Neural progenitor cell (in vitro differentiated cells): ENCODE results near the gene COX20. TPM values are rescaled to one million over a fixed set of nuclear protein-coding genes. Genes with fewer than 3 reads are reported as not detected.
A peak's percentile ranks its signal among the peaks of the same experiment; 100 is the strongest.

Experiments used
- DNase-seq: peaks from one replicate; pipeline ENCODE4 v3.0.0-alpha.2; 2016; ENCODE audit warnings: low spot score
- H2AFZ ChIP-seq: fragments of 200-600 bp; sonication (generic); replicated peaks from 2 replicates; pipeline ENCODE4 v1.6.1; 2016; ENCODE audit warnings: antibody characterized with exemption
- H3F3A ChIP-seq: fragments of 200-600 bp; sonication (generic); 2 replicates; pipeline ENCODE4 v1.6.1; 2016; ENCODE audit warnings: antibody characterized with exemption, low read depth
- H3K27ac ChIP-seq: fragments of 200-600 bp; sonication (generic); 2 replicates; pipeline ENCODE4 v1.5.1; 2016; ENCODE audit warnings: mild to moderate bottlenecking
- H3K27me3 ChIP-seq: fragments of 200-600 bp; sonication (generic); 2 replicates; pipeline ENCODE4 v1.6.1; 2016; ENCODE audit warnings: mild to moderate bottlenecking, moderate library complexity
- H3K36me3 ChIP-seq: fragments of 200-600 bp; sonication (generic); 2 replicates; pipeline ENCODE4 v1.5.1; 2016
- H3K4me1 ChIP-seq: fragments of 200-600 bp; sonication (generic); 2 replicates; pipeline ENCODE4 v1.6.1; 2016; ENCODE audit warnings: mixed run types
- H3K4me2 ChIP-seq: fragments of 200-600 bp; sonication (generic); 2 replicates; pipeline ENCODE4 v1.6.1; 2016
- H3K4me3 ChIP-seq: fragments of 200-600 bp; sonication (generic); 2 replicates; pipeline ENCODE4 v1.5.1; 2016
- H3K79me2 ChIP-seq: fragments of 200-600 bp; sonication (generic); 2 replicates; pipeline ENCODE4 v1.6.1; 2016; ENCODE audit warnings: low read depth
- H3K9ac ChIP-seq: fragments of 200-600 bp; sonication (generic); 2 replicates; pipeline ENCODE4 v1.6.1; 2016
- H3K9me3 ChIP-seq: fragments of 200-600 bp; sonication (generic); 2 replicates; pipeline ENCODE4 v1.5.1; 2016; ENCODE audit warnings: low read depth
- H4K20me1 ChIP-seq: fragments of 200-600 bp; sonication (generic); 2 replicates; pipeline ENCODE4 v1.6.1; 2016; ENCODE audit warnings: low read depth
- H3K27ac Mint-ChIP-seq: 3 replicates; pipeline ENCODE4 v1.8.0; 2021; ENCODE audit warnings: mixed read lengths
- H3K27me3 Mint-ChIP-seq: 2 replicates; pipeline ENCODE4 v1.8.0; 2022; ENCODE audit warnings: low read depth, mild to moderate bottlenecking, inconsistent platforms, moderate library complexity, mixed read lengths; ENCODE audit not compliant: insufficient read depth
- H3K36me3 Mint-ChIP-seq: 3 replicates; pipeline ENCODE4 v1.8.0; 2021; ENCODE audit warnings: mixed read lengths
- H3K4me1 Mint-ChIP-seq: 3 replicates; pipeline ENCODE4 v1.8.0; 2021; ENCODE audit warnings: mixed read lengths
- H3K4me3 Mint-ChIP-seq: 3 replicates; pipeline ENCODE4 v1.8.0; 2021; ENCODE audit warnings: mild to moderate bottlenecking, moderate library complexity, mixed read lengths
- H3K9me3 Mint-ChIP-seq: 3 replicates; pipeline ENCODE4 v1.8.0; 2020; ENCODE audit warnings: mixed read lengths
- EZH2 ChIP-seq: fragments of 200-600 bp; sonication (generic); IDR thresholded peaks from 2 replicates; pipeline ENCODE4 v1.6.1; 2017; ENCODE audit warnings: antibody characterized with exemption, mild to moderate bottlenecking, moderate library complexity
- EZH2phosphoT487 ChIP-seq: fragments of 200-600 bp; sonication (generic); IDR thresholded peaks from 2 replicates; pipeline ENCODE4 v1.6.1; 2017; ENCODE audit warnings: antibody characterized with exemption
- total RNA-seq: library from RNA; depleted of rRNA; stranded (reverse); fragments of >200 nt; gene quantifications from 2 replicates; pipeline ENCODE4 v1.2.3, GENCODE V29; 2015; ENCODE audit warnings: low replicate concordance
- TF ChIP-seq, protein P1 (sequence below): fragments of 200-600 bp; sonication (generic); IDR thresholded peaks from 2 replicates; pipeline ENCODE4 v1.5.1; 2017; ENCODE audit warnings: antibody characterized with exemption, mild to moderate bottlenecking

Gene COX20
- total RNA-seq, 1 donor from 2014 or later: 81.6 TPM

DNA sequence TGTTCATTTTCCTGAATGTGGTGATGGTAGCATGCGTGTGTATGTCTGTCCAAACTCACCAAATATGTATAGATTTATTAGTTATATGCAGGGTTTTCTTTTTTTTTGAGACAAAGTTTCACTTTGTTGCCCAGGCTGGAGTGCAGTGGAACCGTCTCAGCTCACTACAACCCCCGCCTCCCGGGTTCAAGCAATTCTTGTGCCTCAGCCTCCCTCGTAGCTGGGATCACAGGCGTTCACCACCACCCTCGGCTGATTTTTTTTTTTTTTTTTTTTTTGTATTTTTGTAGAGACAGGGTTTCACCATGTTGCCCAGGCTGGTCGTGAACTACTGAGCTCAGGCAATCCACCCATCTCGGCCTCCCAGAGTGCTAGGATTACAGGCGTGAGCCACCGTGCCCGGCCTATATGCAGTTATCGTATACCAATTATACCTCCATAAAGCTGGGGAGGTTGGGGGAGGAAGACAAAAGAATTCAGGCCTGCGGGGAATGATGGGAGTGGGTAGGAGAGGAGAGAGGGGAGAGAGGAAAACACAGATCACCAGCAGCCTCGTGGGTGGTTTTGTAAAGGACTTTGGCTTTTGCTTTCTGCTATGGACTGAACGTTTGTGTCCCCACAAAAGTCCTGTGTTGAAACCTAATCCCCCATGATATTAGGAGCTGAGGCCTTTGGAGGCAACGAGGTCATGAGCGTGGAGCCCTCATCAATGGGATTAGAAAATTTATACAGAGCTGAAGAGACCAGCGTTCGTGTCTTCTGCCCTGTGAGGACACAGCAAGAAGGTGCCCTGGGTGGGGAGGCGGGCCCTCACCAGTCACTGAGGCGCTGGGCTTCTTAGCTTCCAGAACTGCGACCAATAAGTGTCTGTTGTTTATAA lies 33.3 kb downstream of the COX20 start:
- H4K20me1 ChIP-seq: no peaks in the 10 kb centered on the region
- peaks cover 21% of the 10 kb centered on the region for H3F3A ChIP-seq
- TF ChIP-seq EZH2phosphoT487: no peak
- TF ChIP-seq, protein P1, sequence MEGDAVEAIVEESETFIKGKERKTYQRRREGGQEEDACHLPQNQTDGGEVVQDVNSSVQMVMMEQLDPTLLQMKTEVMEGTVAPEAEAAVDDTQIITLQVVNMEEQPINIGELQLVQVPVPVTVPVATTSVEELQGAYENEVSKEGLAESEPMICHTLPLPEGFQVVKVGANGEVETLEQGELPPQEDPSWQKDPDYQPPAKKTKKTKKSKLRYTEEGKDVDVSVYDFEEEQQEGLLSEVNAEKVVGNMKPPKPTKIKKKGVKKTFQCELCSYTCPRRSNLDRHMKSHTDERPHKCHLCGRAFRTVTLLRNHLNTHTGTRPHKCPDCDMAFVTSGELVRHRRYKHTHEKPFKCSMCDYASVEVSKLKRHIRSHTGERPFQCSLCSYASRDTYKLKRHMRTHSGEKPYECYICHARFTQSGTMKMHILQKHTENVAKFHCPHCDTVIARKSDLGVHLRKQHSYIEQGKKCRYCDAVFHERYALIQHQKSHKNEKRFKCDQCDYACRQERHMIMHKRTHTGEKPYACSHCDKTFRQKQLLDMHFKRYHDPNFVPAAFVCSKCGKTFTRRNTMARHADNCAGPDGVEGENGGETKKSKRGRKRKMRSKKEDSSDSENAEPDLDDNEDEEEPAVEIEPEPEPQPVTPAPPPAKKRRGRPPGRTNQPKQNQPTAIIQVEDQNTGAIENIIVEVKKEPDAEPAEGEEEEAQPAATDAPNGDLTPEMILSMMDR: no peak
- no peak for TF ChIP-seq EZH2
- H3K9me3 ChIP-seq: no peaks in the 10 kb centered on the region
- H3K27ac Mint-ChIP-seq: peak overlapping the region; percentile 89
- H3K36me3 Mint-ChIP-seq: no peaks in the 10 kb centered on the region
- DNase-seq: peak; percentile 5
- no peak overlapping the region for H3K4me3 ChIP-seq
- H3K27me3 Mint-ChIP-seq: peaks cover 6% of the 10 kb centered on the region
- H3K36me3 ChIP-seq: no peaks in the 10 kb centered on the region
- peaks cover 22% of the 10 kb centered on the region for H3K79me2 ChIP-seq
- H3K4me1 Mint-ChIP-seq: peaks cover 35% of the 10 kb centered on the region
- peaks cover 10% of the 10 kb centered on the region for H3K4me1 ChIP-seq
- H3K4me2 ChIP-seq: no peak overlapping the region
- no peak overlapping the region for H3K9ac ChIP-seq
- peak overlapping the region; percentile 61 for H3K4me3 Mint-ChIP-seq
- peak overlapping the region; percentile 51 for H2AFZ ChIP-seq
- H3K9me3 Mint-ChIP-seq: no peaks in the 10 kb centered on the region
- H3K27ac ChIP-seq: no peak overlapping the region
- H3K27me3 ChIP-seq: no peaks in the 10 kb centered on the region

GRCh38 chr1:244869364-244869827 lies 33.9 kb downstream of the COX20 start:
- peak overlapping the region; percentile 51 for H2AFZ ChIP-seq
- H3K27ac Mint-ChIP-seq: peak overlapping the region; percentile 89
- DNase-seq: no peak
- H3K9me3 ChIP-seq: no peaks in the 10 kb centered on the region
- no peaks in the 10 kb centered on the region for H3K36me3 ChIP-seq
- TF ChIP-seq, protein P1: no peak
- no peak for TF ChIP-seq EZH2phosphoT487
- H3F3A ChIP-seq: peaks cover 15% of the 10 kb centered on the region
- H4K20me1 ChIP-seq: no peaks in the 10 kb centered on the region
- H3K36me3 Mint-ChIP-seq: no peaks in the 10 kb centered on the region
- peaks cover 35% of the 10 kb centered on the region for H3K4me1 Mint-ChIP-seq
- no peak overlapping the region for H3K4me2 ChIP-seq
- H3K79me2 ChIP-seq: peaks cover 16% of the 10 kb centered on the region
- H3K4me3 Mint-ChIP-seq: peak overlapping the region; percentile 61
- H3K9ac ChIP-seq: no peak overlapping the region
- H3K4me1 ChIP-seq: peaks cover 10% of the 10 kb centered on the region
- no peak overlapping the region for H3K4me3 ChIP-seq
- no peaks in the 10 kb centered on the region for H3K27me3 ChIP-seq
- peaks cover 6% of the 10 kb centered on the region for H3K27me3 Mint-ChIP-seq
- H3K9me3 Mint-ChIP-seq: no peaks in the 10 kb centered on the region
- no peak overlapping the region for H3K27ac ChIP-seq

DNA sequence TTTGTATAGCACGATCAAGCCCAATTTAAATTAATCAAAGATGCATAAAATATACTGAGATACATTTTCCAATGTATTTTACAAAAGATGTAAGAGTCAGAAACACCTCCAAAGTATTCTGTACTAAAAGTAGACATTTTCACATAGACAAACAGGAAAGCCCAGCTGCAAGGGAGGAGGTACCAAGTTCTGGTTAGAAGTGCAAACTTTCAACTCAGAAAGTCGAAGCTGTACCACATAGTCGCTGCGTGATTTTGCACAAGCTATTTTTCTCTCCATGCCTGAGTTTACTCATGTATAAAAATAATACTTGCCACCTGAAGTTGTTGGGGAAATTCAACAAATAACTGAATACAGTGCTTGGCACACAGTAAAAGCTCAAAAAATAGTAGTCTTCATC lies 34.5 kb downstream of the COX20 start:
- H3K9me3 ChIP-seq: no peaks in the 10 kb centered on the region

More for the DNA sequence above, 34.5 kb downstream of the COX20 start:
- Histone ChIP-seq H3K4me2 (no peak overlapping the region), H2AFZ (no peak overlapping the region), H3K4me1 (peaks cover 14% of the 10 kb centered on the region), H3F3A (peaks cover 10% of the 10 kb centered on the region), H3K9ac (no peak overlapping the region), H3K79me2 (peaks cover 15% of the 10 kb centered on the region), H3K27ac (no peak overlapping the region), H3K4me3 (no peak overlapping the region), H4K20me1 (no peaks in the 10 kb centered on the region), H3K27me3 (no peaks in the 10 kb centered on the region), H3K36me3 (no peaks in the 10 kb centered on the region)
- peaks cover 2% of the 10 kb centered on the region for H3K27me3 Mint-ChIP-seq
- no peak overlapping the region for H3K27ac Mint-ChIP-seq
- no peak for TF ChIP-seq EZH2phosphoT487
- TF ChIP-seq, protein P1: no peak
- no peak overlapping the region for H3K4me3 Mint-ChIP-seq
- H3K9me3 Mint-ChIP-seq: no peaks in the 10 kb centered on the region
- H3K4me1 Mint-ChIP-seq: peaks cover 37% of the 10 kb centered on the region
- no peaks in the 10 kb centered on the region for H3K36me3 Mint-ChIP-seq
- DNase-seq: no peak
